ENCODE results near the gene CD93. TPM values are rescaled to one million over a fixed set of nuclear protein-coding genes. Genes with fewer than 3 reads are reported as not detected.

CD93 gene
- total RNA-seq, 1 donor from 2014 or later = 1.0 TPM

GRCh38 chr20:23091721-23092383 lies 5.7 kb upstream of the CD93 start:
- Histone ChIP-seq H3K36me3 (ENCODE audit: control insufficient read depth, insufficient read depth, low read length) (no peaks in the 10 kb centered on the region), H3K4me3 (ENCODE audit: low read depth, low read length) (no peak overlapping the region), H3K27me3 (ENCODE audit: control insufficient read depth, insufficient read depth, low read length) (peaks cover 2% of the 10 kb centered on the region)
- no peak for DNase-seq (ENCODE audit: low read depth)
- TF ChIP-seq CTCF (IDR thresholded peaks at IDR 0.05; ENCODE audit: insufficient read depth, low read length, poor library complexity, severe bottlenecking) = no peak

- TF ChIP-seq CTCF (IDR thresholded peaks at IDR 0.05; ENCODE audit: insufficient read depth, low read length, poor library complexity, severe bottlenecking) = no peak
- Histone ChIP-seq H3K36me3 (ENCODE audit: control insufficient read depth, insufficient read depth, low read length) (no peaks in the 10 kb centered on the region), H3K27me3 (ENCODE audit: control insufficient read depth, insufficient read depth, low read length) (peaks cover 2% of the 10 kb centered on the region), H3K4me3 (ENCODE audit: low read depth, low read length) (no peak overlapping the region)
- DNase-seq (ENCODE audit: low read depth) = no peak
Observed at GRCh38 chr20:23090878-23091277, 4.8 kb upstream of the CD93 start.

GRCh38 chr20:23090147-23090546 lies 4.0 kb upstream of the CD93 start:
- Histone ChIP-seq H3K36me3 (ENCODE audit: control insufficient read depth, insufficient read depth, low read length) (no peaks in the 10 kb centered on the region), H3K4me3 (ENCODE audit: low read depth, low read length) (no peak overlapping the region), H3K27me3 (ENCODE audit: control insufficient read depth, insufficient read depth, low read length) (peaks cover 2% of the 10 kb centered on the region)
- TF ChIP-seq CTCF (IDR thresholded peaks at IDR 0.05; ENCODE audit: insufficient read depth, low read length, poor library complexity, severe bottlenecking) = no peak
- no peak for DNase-seq (ENCODE audit: low read depth)

GRCh38 chr20:23088866-23089265 lies 2.7 kb upstream of the CD93 start:
- no peak for DNase-seq (ENCODE audit: low read depth)

GRCh38 chr20:23087587-23088251 lies 1.6 kb upstream of the CD93 start:
- no peaks in the 10 kb centered on the region for H3K36me3 ChIP-seq (ENCODE audit: control insufficient read depth, insufficient read depth, low read length)
- H3K4me3 ChIP-seq (ENCODE audit: low read depth, low read length) = no peak overlapping the region
- DNase-seq (ENCODE audit: low read depth) = no peak
- no peaks in the 10 kb centered on the region for H3K27me3 ChIP-seq (ENCODE audit: control insufficient read depth, insufficient read depth, low read length)
- TF ChIP-seq CTCF (IDR thresholded peaks at IDR 0.05; ENCODE audit: insufficient read depth, low read length, poor library complexity, severe bottlenecking) = no peak

More at GRCh38 chr20:23088866-23089265, 2.7 kb upstream of the CD93 start:
- Histone ChIP-seq H3K27me3 (ENCODE audit: control insufficient read depth, insufficient read depth, low read length) (no peaks in the 10 kb centered on the region), H3K36me3 (ENCODE audit: control insufficient read depth, insufficient read depth, low read length) (no peaks in the 10 kb centered on the region), H3K4me3 (ENCODE audit: low read depth, low read length) (no peak overlapping the region)
- no peak for TF ChIP-seq CTCF (IDR thresholded peaks at IDR 0.05; ENCODE audit: insufficient read depth, low read length, poor library complexity, severe bottlenecking)
